ENCODE data around the gene TLR6. TPM values are rescaled to one million over a fixed set of nuclear protein-coding genes. Genes with fewer than 3 reads are reported as not detected.
A peak's percentile ranks its signal among the peaks of the same experiment; 100 is the strongest.

Gene TLR6
- total RNA-seq, 1 experiment from 2014 or later, result 7.7 TPM

DNA sequence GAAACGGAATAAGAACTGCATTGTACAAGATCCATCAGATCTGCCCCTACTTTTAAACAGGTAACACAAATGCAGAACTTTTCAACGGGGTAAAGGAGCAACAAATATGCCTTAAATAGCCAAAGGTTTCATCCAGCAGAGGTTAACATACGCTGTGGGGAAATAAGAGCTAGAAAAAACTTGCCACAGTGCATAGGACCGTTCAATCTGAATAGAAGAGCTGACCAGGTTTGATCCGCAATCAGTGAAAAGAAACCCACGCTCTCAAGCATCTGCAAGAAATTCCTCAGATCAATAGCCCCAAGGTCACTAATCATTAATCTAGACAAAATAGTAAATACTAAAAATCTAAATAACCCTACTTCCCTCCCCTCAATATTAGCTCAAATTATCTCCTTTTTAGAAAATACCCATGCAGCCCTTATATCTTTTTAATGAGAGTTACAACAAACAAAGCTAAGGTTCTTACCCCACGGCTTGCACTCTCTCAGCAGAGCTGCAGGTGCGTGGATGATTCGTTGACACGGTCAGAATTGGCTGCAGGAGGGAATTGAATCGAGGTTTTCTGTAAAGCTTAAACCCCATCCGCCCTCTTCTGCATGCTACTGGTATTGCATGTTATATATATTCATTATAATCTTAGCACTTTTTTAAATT, 74.0 kb downstream of the TLR6 start, which contains the start of gene TLR10:
TSS of gene TLR10 (minus strand) at position 539 of the 657 bp plus-strand sequence. CDS start 7,400 bp downstream, outside the sequence.
- CTCF ChIA-PET, result interaction anchor here (0.5 to 7.5 kb wide), 34 partner anchors 9 to 1145 kb away, joined by 3 to 268 read pairs (median 5); partner anchors contain the start of genes TLR1 and TLR6
- Mint-ChIP-seq H3K27me3 (ENCODE audit: insufficient read depth, unreplicated experiment) (no peaks in the 10 kb centered on the region), H3K27ac (ENCODE audit: low read depth, unreplicated experiment) (no peak within 1 kb of the TSS), H3K4me1 (ENCODE audit: insufficient read depth, unreplicated experiment) (no peaks in the 10 kb centered on the region), H3K9me3 (ENCODE audit: unreplicated experiment) (no peaks in the 10 kb centered on the region), H3K36me3 (ENCODE audit: insufficient read depth, unreplicated experiment) (no peaks in the 10 kb centered on the region), H3K4me3 (ENCODE audit: unreplicated experiment) (no peak within 1 kb of the TSS)
- POLR2A ChIA-PET, result interaction anchor here (0.5 to 1.8 kb wide), 6 partner anchors 11 to 106 kb away, joined by 3 to 11 read pairs (median 3); no protein-coding TSS in a partner anchor
- intact Hi-C loops (cut with micrococcal nuclease), result loop anchor here (1.0 kb wide), 2 partner anchors 23 to 602 kb away; no protein-coding TSS in a partner anchor
- no TSS peak for BruUV-seq (replicated peaks)
- TF ChIP-seq, protein P1, sequence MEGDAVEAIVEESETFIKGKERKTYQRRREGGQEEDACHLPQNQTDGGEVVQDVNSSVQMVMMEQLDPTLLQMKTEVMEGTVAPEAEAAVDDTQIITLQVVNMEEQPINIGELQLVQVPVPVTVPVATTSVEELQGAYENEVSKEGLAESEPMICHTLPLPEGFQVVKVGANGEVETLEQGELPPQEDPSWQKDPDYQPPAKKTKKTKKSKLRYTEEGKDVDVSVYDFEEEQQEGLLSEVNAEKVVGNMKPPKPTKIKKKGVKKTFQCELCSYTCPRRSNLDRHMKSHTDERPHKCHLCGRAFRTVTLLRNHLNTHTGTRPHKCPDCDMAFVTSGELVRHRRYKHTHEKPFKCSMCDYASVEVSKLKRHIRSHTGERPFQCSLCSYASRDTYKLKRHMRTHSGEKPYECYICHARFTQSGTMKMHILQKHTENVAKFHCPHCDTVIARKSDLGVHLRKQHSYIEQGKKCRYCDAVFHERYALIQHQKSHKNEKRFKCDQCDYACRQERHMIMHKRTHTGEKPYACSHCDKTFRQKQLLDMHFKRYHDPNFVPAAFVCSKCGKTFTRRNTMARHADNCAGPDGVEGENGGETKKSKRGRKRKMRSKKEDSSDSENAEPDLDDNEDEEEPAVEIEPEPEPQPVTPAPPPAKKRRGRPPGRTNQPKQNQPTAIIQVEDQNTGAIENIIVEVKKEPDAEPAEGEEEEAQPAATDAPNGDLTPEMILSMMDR (IDR thresholded peaks at IDR 0.05; ENCODE audit: unreplicated experiment), result peak; percentile 54
- peak; percentile 56 for DNase-seq (ENCODE audit: unreplicated experiment)

DNA sequence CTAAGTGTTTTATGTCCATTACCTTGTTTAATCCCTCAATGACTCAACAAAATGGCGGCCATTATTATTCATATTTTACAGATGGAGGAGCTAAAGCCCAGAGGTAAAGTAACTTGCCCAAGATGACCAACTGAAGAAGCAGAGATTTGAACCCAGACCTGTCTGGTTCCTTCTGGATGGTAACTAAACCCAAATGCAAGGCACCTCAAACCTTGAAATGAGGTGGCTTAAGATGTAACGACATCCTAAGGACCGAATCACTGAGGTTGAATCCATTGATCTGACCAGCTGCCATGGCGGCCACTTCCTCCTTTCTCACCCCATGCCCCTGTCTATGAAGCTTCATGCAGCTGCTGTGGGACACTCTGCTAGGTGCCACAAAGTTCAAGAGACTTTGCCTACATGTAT, 74.8 kb downstream of the TLR6 start:
- H3K27ac Mint-ChIP-seq (ENCODE audit: low read depth, unreplicated experiment), result no peak overlapping the region
- no peak for DNase-seq (ENCODE audit: unreplicated experiment)
- peaks cover 1% of the 10 kb centered on the region for H3K4me1 Mint-ChIP-seq (ENCODE audit: insufficient read depth, unreplicated experiment)
- H3K36me3 Mint-ChIP-seq (ENCODE audit: insufficient read depth, unreplicated experiment), result peaks cover 5% of the 10 kb centered on the region
- H3K9me3 Mint-ChIP-seq (ENCODE audit: unreplicated experiment), result peaks cover 4% of the 10 kb centered on the region
- no peak overlapping the region for H3K4me3 Mint-ChIP-seq (ENCODE audit: unreplicated experiment)
- POLR2A ChIA-PET, result interaction anchor here (0.7 to 1.8 kb wide), 4 partner anchors 23 to 75 kb away, joined by 3 to 11 read pairs (median 4); partner anchors contain the start of gene TLR6
- no peaks in the 10 kb centered on the region for H3K27me3 Mint-ChIP-seq (ENCODE audit: insufficient read depth, unreplicated experiment)
- no TSS peak for BruUV-seq (replicated peaks)
- intact Hi-C loops (cut with micrococcal nuclease), result loop anchor here (1.0 kb wide), 1 partner anchor 23 kb away; no protein-coding TSS in a partner anchor
- CTCF ChIA-PET, result interaction anchor here (0.7 to 7.5 kb wide), 24 partner anchors 8 to 719 kb away, joined by 3 to 268 read pairs (median 6); partner anchors contain the start of genes TLR1 and TLR6
- TF ChIP-seq, protein P1 (IDR thresholded peaks at IDR 0.05; ENCODE audit: unreplicated experiment), result no peak

DNA sequence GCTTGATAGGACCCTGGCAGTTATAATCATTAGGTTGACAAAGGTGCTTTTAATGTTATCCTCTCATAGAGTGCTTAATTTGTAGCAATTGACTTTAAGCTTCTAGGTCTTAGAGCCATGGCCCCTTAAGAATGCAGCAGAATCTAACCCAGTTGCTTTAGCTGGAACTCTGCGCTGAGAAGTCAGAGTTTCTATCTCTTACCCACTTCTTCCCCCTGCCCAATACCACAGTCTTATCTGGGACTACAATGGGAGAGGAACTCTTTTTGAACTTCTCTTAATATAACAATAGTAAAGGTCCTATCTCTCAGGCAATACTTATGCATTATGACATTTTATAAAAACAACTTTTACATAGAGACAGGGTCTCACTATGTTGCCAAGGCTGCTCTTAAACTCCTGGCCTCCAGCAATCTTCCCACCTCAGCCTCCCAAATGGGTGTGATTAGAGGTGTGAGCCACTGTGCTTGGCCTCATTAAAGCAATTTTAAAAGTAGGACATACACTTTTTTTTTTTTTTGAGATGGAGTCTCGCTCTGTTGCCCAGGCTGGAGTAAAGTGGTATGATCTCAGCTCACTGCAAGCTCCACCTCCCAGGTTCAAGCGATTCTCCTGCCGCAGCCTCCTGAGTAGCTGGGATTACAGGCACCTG, 75.7 kb downstream of the TLR6 start:
- intact Hi-C loops (cut with micrococcal nuclease), result no loop called here
- H3K27ac Mint-ChIP-seq (ENCODE audit: low read depth, unreplicated experiment), result no peak overlapping the region
- POLR2A ChIA-PET, result interaction anchor here (1.3 to 1.6 kb wide), 2 partner anchors 21 to 75 kb away, joined by 4 to 5 read pairs; partner anchors contain the start of gene TLR6

More for the DNA sequence above, 75.7 kb downstream of the TLR6 start:
- peaks cover 7% of the 10 kb centered on the region for H3K9me3 Mint-ChIP-seq (ENCODE audit: unreplicated experiment)
- TF ChIP-seq, protein P1 (IDR thresholded peaks at IDR 0.05; ENCODE audit: unreplicated experiment), result no peak
- no peak for DNase-seq (ENCODE audit: unreplicated experiment)
- peaks cover 6% of the 10 kb centered on the region for H3K36me3 Mint-ChIP-seq (ENCODE audit: insufficient read depth, unreplicated experiment)
- H3K27me3 Mint-ChIP-seq (ENCODE audit: insufficient read depth, unreplicated experiment), result no peaks in the 10 kb centered on the region
- H3K4me3 Mint-ChIP-seq (ENCODE audit: unreplicated experiment), result no peak overlapping the region
- BruUV-seq (replicated peaks), result no TSS peak
- CTCF ChIA-PET, result interaction anchor here (0.5 to 7.5 kb wide), 14 partner anchors 10 to 688 kb away, joined by 3 to 268 read pairs (median 4); no protein-coding TSS in a partner anchor
- peaks cover 9% of the 10 kb centered on the region for H3K4me1 Mint-ChIP-seq (ENCODE audit: insufficient read depth, unreplicated experiment)

All from MCF 10A (cell line).